HG02610 (cell line): ENCODE data around the gene SLC27A4.

Experiments used
- ATAC-seq: cut with Tn5 transposase; IDR thresholded peaks from one replicate; pipeline ENCODE4 v1.9.1; 2021; ENCODE audit warnings: mild to moderate bottlenecking, moderate library complexity; ENCODE audit not compliant: unreplicated experiment

Gene SLC27A4

DNA sequence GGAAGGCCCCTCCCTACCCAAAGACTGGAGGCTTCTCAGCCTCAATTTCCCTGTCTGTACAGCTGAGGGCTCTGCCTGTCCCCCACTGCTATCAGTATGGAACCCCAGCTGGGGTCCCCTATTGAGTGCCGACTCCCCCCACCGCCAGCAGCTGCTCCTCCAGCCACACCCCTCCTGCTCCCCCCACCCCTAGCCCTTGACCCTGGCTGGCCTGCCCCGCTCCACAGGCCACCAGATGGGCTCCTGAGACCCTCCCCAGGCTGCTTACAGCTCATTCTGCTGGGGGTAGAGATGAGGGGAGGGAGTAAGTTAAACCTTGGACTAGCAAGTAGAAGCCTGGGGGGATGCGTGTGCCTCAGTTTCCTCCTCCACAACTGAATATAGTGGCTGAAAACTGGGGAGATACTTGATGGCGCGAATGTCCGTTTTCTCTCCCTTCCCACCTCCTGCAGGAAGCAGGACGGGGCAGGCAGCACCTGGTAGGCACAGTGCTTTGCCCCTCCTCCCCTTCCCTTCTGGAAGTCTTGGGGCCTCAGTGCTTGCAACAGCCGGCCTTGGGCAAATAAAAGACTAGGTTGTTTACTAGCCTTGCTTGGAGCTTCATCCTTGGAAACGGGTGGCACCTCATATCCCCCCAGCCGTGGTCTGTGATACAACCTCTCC is 50.0 kb downstream of the SLC27A4 start:
- ATAC-seq, result no peak

DNA sequence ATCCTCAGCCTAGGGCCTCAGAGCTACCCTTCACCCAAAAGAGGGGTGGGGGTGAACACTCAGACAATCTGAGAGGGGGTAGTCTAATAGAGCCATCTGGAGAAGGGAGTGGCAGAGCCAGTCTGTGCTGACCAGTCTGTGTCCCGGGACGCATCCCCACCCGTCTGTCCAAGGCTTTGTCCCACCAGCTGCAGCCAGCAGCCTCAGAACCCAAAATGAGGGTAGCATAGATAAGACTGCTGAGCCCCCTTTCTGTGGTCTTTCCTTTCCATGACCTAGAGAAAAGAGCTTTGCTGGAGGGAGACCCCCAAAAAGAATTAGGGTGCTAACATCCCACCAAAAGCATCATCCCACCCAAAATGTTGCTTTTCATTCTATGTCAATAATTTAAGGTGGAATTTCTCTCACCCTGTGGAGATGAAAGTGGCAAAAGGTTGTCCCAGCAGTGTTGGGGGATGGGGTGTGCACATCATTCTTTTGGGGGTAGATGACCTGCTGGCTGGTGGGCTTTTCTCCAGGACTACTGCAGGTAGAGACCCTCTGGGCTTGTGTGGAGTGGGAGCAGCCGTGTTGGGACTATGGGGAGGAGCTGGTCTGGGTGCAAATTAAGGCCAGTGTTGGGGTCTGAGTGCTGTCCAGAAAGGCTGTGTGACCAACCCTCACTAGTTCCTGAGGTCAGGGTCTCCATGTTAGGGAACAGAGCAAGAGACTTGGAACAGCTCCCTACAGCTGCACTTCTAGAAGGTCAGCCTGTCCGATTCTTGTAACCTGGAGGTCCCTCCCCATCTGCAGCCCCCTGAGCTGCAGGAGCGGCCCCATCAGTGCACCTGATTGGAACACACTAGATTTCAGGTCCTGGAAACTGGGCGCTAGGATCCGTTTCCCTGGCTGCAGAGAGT is 50.7 kb downstream of the SLC27A4 start:
- ATAC-seq, result no peak

DNA sequence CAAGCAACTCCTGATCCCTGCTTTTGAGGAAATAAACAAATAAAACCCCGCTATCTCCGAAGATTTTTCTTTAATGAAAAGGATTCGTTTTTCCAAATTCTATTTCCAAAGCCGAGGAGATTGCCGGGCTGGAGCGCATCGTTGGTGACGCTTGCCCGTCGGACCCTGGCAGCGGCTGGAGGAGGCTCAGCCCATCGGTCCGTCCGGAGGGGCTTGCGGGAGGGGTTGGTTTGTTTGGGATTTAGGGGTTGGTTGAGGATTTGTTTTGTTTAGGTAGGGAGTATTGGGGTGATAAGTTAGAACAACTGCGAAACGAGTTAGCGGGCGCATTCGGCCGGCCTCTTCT is 51.6 kb downstream of the SLC27A4 start:
- no peak for ATAC-seq

DNA sequence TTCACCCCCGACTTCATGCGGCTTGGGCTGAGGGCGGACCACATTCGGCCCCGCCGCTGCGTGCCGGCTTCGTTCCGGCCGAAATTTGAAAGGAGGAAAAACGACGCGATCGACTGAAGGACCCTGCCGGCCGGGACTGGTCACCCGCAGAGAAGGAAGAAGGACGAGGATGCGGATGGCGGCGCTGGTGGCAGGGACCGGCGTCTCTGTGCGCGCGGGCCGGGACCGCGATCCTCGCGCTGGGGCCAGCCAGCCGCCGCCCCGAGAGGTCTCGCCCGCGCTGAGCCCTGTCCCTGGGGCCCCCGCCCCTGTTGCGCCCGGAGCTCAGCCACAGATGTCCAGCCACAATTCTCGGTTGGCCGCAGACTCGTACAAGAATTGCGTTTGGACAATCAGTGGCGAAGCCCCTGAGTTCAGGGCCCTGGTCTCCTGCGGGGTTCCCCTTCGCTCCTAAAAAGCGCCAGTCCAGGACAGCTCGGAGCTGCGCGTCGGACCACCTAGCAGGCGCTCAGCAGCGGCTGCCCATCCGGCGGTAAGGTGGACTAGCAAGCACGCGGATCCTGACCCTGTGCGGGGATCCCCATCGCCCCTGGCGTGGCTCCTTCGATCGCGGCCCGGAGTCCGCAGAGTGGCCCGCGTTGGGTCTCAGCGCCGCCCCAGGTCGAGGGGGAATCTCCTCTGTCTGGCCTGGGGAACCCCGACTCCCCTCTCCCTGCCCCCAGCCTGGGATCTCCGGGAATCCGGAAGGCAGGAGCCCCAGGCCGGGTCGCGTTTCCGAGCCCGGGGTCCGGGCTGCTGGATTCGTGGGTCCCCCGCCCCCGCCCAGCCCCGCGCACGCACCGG is 52.2 kb downstream of the SLC27A4 start:
- no peak for ATAC-seq

DNA sequence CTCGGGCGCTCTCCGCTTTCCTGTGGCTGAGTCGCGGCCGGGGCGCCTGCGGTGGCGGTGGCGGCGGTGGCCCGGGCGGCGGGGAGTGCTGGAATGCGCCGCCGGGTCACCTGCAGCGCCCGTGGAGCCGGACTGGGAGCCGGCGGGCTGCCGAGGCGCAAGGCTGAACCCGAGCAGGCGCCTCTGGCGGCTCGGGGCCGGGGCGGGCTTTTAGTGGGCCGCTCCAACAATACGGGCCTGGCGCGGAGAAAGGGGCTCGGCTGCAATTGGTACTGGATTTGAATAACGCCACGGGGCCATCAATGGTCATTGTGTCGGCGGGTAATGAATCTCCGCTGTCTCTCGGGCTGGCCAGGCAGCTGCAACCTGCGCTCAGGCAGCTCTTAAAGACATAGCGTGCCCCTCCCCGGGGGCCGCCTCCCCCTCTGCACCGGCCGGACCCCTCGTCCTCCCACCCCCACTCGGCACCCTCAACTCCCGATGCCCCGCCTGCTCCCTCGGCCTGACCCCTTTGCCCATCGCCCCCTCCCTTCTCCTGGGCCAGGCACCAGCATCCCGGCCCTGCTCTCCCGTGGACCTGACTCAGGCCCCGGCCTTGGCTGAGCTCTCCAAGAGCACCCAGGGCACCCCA is 52.9 kb downstream of the SLC27A4 start:
- ATAC-seq, result no peak

DNA sequence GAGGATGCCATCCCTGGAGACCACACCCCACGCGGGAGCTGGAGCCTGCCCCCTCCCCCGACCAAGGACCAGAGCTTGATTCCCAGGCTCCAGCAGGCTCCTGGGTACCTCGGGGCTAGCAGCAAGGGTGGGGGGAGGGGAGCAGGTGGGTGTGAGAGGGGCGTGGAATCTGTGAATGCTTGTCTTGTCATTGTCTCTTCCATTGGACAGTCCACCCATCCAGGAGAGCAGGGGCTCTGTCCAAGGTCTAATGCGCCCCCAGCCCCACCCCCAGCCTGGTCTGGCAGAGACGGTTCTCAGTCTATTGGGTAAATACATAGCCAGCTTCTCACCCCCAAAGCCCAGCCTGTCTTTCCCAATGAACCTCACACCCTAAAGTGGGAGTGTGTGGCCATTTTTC is 53.6 kb downstream of the SLC27A4 start:
- ATAC-seq, result no peak

DNA sequence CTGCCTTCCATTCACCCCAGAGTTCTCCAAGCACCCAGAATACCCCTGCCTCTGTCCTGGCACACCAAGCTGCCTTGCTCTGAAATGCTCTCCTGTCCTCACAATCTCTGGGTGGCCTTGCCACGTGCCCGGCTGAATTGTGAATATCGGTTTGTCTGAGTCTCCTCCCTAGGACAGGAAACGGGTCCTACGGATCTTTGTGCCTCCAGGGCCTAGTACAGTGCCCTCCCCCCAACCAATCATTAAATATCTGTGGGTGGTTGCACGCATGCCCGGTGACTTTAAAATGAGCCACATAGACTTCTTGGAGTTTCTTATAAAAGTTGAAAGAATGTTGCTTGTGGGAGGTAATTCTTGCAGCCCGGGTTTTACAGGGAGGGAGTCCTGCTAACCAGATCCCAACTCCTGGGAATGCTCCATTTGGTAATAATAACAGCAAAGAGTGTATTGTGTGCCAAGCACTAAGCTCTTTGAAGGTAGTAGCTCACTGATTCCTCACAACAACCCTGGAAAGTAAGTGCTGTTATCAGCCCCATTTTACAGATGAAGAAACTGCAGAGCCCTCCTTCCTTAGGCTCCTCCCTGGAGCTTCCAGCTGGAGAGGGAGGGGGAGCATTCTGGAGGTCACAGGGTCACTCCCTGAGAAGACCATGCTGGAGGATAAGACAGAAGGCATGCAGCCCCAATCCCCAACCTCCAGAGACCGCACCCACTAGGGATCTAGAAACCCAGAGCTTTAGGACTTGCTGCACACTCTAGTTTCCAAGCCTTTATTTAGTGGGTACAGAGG is 54.2 kb downstream of the SLC27A4 start:
- ATAC-seq, result no peak

DNA sequence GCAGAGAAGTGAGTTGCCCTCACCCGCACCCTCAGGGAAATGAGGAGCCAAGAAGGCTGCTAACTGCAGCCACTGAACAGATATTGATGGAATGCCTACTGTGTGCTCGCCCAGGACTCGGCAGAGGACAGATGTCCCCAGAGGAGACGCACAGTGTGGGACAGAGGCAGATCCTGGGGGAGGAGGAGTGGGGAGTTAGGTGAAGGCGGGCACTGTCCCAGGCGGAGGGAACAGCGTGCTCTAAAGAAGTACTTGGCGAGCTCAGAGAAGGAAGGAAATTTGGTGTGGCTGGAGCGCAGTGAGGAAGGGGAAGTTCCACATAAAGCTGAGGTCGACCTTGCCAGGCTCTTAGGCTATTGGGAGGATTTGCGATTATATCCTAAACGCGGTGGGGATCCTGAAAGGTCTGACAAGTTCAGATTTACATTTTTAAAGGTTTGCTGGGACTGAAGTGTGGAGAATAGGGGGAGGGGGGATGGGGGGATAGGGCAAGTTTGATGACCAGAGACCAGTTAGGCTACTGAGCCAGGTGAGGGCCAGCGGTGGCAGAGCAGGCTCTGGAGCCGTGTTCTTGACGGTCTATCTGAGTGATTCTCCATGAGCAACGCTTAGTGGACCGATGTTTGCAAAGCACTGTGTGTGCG is 56.8 kb downstream of the SLC27A4 start:
- no peak for ATAC-seq

DNA sequence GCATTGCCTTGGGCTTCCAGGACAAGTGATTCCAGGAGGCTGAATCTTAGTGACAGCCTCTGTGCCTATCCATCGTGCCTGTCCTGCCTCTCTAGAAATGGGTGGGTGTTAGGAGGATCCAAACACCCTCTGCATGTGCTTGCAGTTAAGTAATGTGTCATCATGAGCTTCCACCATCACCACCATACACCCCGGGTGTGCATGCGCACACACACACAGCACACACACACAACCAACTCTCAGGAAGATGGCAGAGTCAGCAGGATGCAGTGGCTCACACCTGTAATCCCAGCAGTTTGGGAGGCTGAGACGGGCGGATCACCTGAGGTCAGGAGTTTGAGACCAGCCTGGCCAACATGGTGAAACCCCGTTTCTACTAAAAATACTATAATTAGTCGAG is 57.5 kb downstream of the SLC27A4 start:
- ATAC-seq, result no peak

DNA sequence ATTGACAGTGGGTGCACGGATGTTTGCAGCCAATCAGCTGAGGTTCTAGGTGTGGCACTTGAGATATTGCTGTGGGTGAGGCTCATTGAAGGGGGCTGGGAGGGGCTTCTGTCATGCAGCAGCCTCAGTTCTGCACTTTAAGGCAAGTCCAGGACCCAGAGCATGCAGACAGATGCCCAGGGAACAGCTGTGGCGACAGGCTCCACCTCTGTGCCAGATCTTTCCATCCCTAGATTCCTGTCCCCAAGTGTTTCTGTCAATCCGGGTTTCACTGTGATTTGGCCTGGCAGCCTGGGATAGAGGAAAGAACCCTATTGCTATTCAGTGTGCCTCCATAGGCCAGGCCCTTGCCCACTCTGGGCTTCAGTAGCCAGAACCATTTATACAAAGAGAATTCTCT is 59.5 kb downstream of the SLC27A4 start:
- ATAC-seq, result no peak

DNA sequence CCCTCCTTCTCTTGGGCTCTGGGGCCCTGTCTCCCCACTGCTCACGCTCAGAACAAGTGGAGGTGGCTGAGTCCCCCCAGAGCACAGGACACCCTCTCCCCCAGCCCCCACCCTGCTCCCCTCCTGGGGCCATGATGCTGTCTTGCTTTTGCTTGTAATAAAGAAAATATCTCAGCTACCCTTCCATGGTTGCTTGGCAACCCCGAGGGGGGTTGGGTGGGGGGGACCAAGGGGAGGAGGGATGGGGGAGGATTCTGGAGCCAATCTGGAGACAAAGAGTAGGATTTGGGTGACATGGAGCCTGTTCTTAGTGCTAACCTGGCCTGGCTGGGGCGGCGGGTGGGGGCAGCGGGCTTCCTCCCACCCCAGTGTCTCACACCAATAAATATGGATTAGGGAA is 64.2 kb downstream of the SLC27A4 start:
- ATAC-seq, result no peak

DNA sequence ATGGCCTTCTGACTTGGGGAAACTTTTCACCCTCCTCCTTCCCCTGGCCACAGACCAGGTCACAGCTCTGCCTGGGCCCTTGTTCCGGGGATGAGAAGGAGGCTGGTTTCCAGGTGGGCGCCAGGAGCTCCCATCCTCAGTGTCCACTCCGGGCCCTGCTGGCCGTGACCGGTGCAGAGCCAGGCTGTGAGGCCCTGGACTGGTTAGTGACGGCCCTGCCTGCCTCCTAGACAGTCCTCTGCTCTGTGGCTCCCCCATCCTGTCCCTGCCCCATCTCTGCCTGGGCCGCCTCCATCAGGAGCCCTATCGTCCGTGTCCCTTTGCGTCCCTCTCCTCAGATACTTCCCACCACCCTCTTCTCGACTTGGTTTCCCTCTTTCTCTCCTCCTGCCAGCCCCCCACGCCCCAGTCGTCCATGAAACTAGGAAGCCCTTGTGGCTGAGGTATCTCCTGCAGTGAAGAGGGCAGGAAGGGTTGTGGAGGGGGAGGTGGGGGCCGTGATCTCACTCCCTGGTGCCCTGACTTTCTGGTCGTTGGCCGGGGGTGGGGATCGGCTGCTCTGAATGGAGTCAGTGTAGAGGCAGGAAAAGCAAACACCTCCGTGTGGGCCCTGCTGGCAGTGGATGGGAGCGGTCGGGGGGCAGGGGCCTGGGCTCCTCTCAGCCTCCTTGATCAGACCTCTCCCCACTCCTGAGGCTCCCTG is 64.9 kb downstream of the SLC27A4 start:
- no peak for ATAC-seq

DNA sequence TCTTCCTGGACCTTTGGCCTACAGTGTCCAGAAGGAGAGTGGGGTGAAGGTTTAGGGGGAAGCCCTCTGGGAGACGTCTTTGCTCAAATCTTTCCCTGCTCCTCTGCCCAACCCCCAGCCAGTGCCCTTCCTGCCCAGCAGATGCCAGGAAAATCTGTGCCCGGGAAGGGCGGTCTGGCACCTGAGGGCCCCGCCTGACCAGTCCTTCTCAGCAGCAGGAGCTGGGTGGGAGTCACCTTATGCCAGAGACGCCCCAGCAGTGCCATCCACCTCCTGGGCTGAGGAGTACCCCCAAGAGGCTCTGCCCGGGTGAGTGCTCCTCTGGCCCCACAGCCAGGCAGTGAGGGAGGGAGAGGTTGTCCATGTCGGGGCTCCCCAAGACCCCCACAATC is 65.4 kb downstream of the SLC27A4 start:
- ATAC-seq, result no peak

DNA sequence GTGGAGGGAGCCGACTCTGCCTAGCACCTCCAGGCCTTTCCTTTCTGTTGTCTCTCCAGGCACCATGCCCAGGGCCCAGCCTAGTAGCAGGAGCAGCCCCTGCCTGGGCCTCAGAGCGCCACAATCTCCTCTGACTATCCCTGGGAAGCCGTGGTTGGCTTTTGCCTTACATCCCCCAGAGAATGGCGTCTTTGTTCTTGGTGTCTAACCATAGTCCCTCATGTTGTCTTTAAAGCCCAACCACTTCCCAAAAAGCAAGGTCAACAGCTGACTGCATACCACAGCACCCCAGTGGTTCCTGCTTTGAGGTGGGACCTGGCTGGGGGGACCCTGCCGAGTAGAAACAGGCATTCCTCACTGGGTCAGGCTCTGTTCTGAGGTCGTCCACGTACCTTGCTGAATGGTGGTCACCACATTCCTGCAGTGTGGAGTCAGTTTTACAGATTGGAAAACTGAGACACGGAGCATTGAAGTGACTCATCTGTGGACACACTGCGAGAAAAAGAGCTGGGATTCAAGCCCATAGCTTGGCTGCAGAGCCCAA is 66.6 kb downstream of the SLC27A4 start:
- no peak for ATAC-seq

DNA sequence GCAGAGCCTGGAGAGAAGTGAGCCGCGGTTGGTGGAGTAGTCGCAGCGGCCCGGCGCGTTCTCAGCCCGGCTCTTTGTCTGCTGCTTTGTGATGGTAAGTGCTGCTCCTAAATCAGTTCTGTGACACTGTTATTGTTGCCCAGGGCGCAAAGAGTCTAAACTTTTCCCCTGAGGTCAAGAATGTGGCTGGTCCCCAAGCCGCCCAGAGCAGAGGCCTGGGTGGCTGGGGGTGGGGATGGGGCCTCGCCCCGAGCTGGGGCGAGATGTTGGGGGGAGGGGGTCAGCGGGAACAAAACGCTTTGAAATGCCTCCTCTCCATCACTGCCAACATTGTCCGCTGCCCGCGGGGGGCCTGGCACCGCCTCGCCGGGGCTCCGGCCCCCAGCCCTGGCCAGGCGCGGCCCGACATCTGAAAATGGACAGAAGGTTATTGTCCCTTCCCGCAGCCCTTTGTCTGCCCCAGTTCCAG is 68.7 kb downstream of the SLC27A4 start:
- no peak for ATAC-seq

DNA sequence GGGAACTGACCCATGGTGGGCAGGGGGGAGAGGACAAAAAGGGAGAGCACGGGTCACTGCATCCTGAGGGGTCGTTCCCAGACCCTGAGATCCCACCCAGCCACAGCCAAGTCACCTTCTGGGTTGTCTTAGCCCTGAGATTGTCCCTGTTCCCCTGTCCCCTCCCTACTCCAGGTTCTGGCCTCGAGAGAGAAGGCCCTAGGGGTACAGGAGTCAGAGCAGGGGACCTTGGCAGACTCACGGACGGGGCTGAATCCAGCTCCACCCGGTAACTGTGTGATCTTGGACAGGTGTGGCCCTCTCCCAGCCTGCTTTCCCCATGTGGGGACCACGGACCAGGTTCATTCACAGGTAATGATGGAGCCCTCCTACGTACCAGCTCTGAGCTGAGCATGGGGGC is 69.1 kb downstream of the SLC27A4 start:
- no peak for ATAC-seq

DNA sequence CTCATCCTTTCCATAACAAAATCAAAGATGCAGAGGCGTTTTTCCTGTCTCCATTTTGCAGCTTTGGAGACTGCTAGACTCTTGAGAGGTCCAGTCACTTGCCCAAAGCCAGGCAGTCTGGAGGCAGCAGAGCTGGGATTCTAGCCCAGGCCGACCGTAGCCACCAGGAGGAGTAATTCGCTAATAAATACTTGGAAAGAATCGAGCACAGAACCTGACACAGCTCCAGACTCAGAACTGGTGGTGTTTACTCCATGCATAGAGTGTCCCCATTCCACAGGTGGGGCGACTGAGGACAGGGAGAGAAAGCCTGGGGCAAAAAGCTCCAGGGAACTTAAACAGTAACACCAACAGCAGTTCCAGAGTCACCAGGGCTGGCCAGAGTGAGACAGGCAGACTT is 69.7 kb downstream of the SLC27A4 start:
- ATAC-seq, result no peak
